ENCODE measurements around the gene TFDP2.

- TF ChIP-seq, protein P1, sequence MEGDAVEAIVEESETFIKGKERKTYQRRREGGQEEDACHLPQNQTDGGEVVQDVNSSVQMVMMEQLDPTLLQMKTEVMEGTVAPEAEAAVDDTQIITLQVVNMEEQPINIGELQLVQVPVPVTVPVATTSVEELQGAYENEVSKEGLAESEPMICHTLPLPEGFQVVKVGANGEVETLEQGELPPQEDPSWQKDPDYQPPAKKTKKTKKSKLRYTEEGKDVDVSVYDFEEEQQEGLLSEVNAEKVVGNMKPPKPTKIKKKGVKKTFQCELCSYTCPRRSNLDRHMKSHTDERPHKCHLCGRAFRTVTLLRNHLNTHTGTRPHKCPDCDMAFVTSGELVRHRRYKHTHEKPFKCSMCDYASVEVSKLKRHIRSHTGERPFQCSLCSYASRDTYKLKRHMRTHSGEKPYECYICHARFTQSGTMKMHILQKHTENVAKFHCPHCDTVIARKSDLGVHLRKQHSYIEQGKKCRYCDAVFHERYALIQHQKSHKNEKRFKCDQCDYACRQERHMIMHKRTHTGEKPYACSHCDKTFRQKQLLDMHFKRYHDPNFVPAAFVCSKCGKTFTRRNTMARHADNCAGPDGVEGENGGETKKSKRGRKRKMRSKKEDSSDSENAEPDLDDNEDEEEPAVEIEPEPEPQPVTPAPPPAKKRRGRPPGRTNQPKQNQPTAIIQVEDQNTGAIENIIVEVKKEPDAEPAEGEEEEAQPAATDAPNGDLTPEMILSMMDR (IDR thresholded peaks at IDR 0.05) = no peak
- no peak for TF ChIP-seq POLR2A (IDR thresholded peaks at IDR 0.05)
Measured at GRCh38 chr3:142152384-142152783, 3.0 kb upstream of the TFDP2 start.
